ENCODE measurements around the gene HACD3. TPM values are rescaled to one million over a fixed set of nuclear protein-coding genes. Genes with fewer than 3 reads are reported as not detected.

The HACD3 gene
- total RNA-seq, 1 experiment from 2014 or later, result 87.2 TPM

DNA sequence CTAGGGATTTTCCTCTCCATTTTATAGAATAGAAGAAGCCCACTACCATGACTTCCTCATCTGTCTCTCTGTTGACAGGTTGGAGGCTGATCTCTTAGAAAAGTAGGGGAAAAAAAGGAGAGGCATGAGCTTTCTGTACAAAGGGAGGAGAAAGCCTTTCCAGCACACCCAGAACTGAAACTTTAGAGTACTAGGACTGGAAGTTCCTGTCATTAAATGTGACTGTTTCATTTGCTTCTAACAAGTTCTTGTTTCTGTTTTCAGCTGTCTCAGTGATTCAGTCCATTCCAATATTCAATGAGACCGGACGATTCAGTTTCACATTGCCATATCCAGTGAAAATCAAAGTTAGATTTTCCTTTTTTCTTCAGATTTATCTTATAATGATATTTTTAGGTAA, 41.7 kb downstream of the HACD3 start:
- H3K4me2 ChIP-seq (ENCODE audit: low read depth, low read length, poor library complexity, severe bottlenecking), result no peak overlapping the region
- 0 out of 2 replicates have a peak, but pooled peaks cover 2% of the 10 kb centered on the region for H3K79me2 ChIP-seq (ENCODE audit: low read length)
- H3K4me3 ChIP-seq (ENCODE audit: low read length), result no peak overlapping the region
- no peak for DNase-seq
- no peaks in the 10 kb centered on the region for H4K20me1 ChIP-seq (ENCODE audit: insufficient read depth, low read depth, low read length)
- H3K36me3 ChIP-seq (ENCODE audit: insufficient read depth, low read length), result peaks cover 64% of the 10 kb centered on the region
- H3K9ac ChIP-seq (ENCODE audit: low read length), result no peak overlapping the region
- H3K9me2 ChIP-seq (replicated peaks; ENCODE audit: insufficient read depth, low read length), result no peaks in the 10 kb centered on the region
- no peaks in the 10 kb centered on the region for H3K4me1 ChIP-seq (ENCODE audit: low read length)
- H3K27me3 ChIP-seq (ENCODE audit: low read length), result no peaks in the 10 kb centered on the region
- H2AFZ ChIP-seq (ENCODE audit: low read length), result no peak overlapping the region
- no peak overlapping the region for H3K27ac ChIP-seq (ENCODE audit: low read length)
- H3K9me3 ChIP-seq (ENCODE audit: low read length), result no peaks in the 10 kb centered on the region

DNA sequence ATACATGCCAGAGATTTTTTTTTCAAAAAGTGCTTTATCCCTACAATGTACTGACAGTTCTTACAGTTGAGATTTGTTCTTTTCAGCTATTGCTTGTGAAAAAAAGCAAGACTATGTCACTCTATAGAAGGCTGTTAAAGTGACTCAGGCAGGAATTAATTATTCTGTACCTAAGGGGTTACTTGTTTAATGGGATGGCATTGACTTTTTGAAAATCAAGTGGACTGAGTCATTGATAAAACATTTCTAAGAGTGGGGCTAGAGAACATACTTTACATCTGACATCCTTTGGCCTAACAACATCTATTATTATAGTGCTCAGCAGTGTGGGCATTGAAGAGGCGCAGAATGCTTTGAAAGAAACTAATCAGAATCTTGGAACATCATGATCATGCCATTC, 46.4 kb downstream of the HACD3 start:
- no peak overlapping the region for H2AFZ ChIP-seq (ENCODE audit: low read length)
- no peak overlapping the region for H3K27ac ChIP-seq (ENCODE audit: low read length)
- H3K79me2 ChIP-seq (ENCODE audit: low read length), result 0 out of 2 replicates have a peak, but pooled peaks cover 2% of the 10 kb centered on the region
- H3K36me3 ChIP-seq (ENCODE audit: insufficient read depth, low read length), result peaks cover 63% of the 10 kb centered on the region; the same call in 1 of the 2 replicates
- no peaks in the 10 kb centered on the region for H3K4me1 ChIP-seq (ENCODE audit: low read length)
- no peak overlapping the region for H3K4me2 ChIP-seq (ENCODE audit: low read depth, low read length, poor library complexity, severe bottlenecking)
- no peak overlapping the region for H3K9ac ChIP-seq (ENCODE audit: low read length)
- H4K20me1 ChIP-seq (ENCODE audit: insufficient read depth, low read depth, low read length), result no peaks in the 10 kb centered on the region
- H3K27me3 ChIP-seq (ENCODE audit: low read length), result no peaks in the 10 kb centered on the region
- H3K4me3 ChIP-seq (ENCODE audit: low read length), result no peak overlapping the region
- DNase-seq, result no peak
- no peaks in the 10 kb centered on the region for H3K9me3 ChIP-seq (ENCODE audit: low read length)
- no peaks in the 10 kb centered on the region for H3K9me2 ChIP-seq (replicated peaks; ENCODE audit: insufficient read depth, low read length)

DNA sequence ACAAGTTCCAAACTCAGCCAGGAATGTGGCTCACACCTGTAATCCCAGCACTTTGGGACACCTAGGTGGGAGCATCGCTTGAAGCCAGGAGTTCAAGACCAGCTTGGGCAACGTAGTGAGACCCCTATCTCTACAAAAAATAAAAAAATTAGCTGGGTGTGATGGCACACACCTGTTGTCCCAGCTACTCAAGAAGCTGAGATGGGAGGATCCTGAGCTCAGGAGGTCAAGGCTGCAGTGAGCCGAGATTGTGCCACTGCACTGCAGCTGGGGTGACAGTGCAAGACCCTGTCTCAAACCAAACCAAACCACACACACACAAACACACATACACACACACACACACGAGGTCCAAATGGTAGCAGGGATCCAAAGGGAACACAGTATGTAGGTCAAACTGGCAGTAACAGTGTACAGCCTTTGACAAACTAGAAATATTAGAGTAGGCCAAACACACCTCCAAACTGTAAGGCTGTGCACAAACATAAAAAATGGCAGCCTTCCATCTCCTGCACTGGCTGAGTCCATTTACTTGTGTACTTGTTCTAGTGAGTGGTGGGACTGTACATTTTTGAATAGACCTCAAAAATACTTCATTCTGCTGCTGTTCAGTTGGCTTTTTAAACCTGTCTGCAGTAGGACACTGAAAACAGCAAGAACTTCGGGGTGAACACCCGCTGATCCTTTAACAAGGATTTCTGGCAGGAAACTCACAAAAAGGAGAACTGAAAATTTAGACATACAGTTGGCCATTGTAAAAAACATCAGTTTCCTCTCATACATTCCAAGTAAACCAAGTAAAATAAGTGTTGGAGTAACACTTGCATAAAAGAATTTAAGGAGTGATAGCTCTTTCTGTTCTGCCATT, 47.1 kb downstream of the HACD3 start:
- no peaks in the 10 kb centered on the region for H3K4me1 ChIP-seq (ENCODE audit: low read length)
- H3K4me2 ChIP-seq (ENCODE audit: low read depth, low read length, poor library complexity, severe bottlenecking), result no peak overlapping the region
- no peaks in the 10 kb centered on the region for H3K27me3 ChIP-seq (ENCODE audit: low read length)
- no peaks in the 10 kb centered on the region for H3K9me3 ChIP-seq (ENCODE audit: low read length)
- H3K4me3 ChIP-seq (ENCODE audit: low read length), result no peak overlapping the region
- H3K9ac ChIP-seq (ENCODE audit: low read length), result no peak overlapping the region
- H4K20me1 ChIP-seq (ENCODE audit: insufficient read depth, low read depth, low read length), result no peaks in the 10 kb centered on the region
- DNase-seq, result no peak
- H3K79me2 ChIP-seq (ENCODE audit: low read length), result 0 out of 2 replicates have a peak, but pooled peaks cover 2% of the 10 kb centered on the region
- H3K27ac ChIP-seq (ENCODE audit: low read length), result no peak overlapping the region
- H2AFZ ChIP-seq (ENCODE audit: low read length), result no peak overlapping the region
- H3K9me2 ChIP-seq (replicated peaks; ENCODE audit: insufficient read depth, low read length), result no peaks in the 10 kb centered on the region
- peaks cover 56% of the 10 kb centered on the region; the same call in 1 of the 2 replicates for H3K36me3 ChIP-seq (ENCODE audit: insufficient read depth, low read length)

DNA sequence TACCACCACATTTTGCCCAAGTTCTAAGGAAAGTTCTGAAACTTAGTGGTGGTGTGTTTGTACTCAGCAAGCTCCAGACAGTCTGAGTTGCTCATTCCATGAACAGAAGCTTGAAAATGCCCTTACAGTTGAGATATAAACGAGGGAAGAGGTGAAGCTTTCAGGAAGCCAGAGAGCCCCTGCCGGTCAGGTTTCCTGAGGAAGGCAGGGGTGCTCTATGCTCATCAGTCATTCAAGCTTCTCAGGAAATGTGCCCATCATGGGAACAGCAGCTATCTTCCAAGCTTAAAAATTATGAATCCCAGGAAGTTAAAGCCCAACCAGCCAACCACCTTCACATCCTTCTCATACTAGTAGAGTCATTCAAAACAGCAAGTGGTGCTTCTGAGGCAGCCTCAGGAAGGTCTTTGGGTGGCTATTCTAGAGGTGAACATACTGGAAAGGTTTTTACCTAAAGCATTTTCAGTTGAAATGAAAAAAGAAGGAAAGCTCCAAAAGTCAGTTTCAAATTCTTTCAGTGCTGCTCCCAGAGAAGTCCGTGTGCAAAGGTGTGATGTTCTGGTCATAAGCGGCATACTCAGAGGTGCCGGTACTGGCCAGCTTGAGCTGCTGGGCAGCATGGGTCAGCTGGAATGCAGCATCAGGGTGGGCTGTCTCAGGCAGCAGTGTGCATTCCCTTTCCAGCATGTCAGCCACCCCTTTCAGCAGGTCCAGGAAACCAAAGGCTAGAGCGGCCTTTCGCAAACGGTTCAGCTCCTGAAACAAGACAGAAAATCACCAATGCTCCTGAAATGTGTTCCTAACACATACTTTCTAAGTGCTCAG, 48.9 kb downstream of the HACD3 start:
- H3K79me2 ChIP-seq (ENCODE audit: low read length), result 0 out of 2 replicates have a peak, but pooled peaks cover 2% of the 10 kb centered on the region
- no peak overlapping the region for H2AFZ ChIP-seq (ENCODE audit: low read length)
- no peak for DNase-seq
- peaks cover 59% of the 10 kb centered on the region for H3K36me3 ChIP-seq (ENCODE audit: insufficient read depth, low read length)
- H3K9ac ChIP-seq (ENCODE audit: low read length), result no peak overlapping the region
- no peaks in the 10 kb centered on the region for H3K9me2 ChIP-seq (replicated peaks; ENCODE audit: insufficient read depth, low read length)
- no peak overlapping the region for H3K27ac ChIP-seq (ENCODE audit: low read length)
- no peaks in the 10 kb centered on the region for H3K9me3 ChIP-seq (ENCODE audit: low read length)
- peaks cover 9% of the 10 kb centered on the region for H3K4me1 ChIP-seq (ENCODE audit: low read length)
- H4K20me1 ChIP-seq (ENCODE audit: insufficient read depth, low read depth, low read length), result no peaks in the 10 kb centered on the region
- no peak overlapping the region for H3K4me3 ChIP-seq (ENCODE audit: low read length)
- no peak overlapping the region for H3K4me2 ChIP-seq (ENCODE audit: low read depth, low read length, poor library complexity, severe bottlenecking)
- H3K27me3 ChIP-seq (ENCODE audit: low read length), result no peaks in the 10 kb centered on the region

DNA sequence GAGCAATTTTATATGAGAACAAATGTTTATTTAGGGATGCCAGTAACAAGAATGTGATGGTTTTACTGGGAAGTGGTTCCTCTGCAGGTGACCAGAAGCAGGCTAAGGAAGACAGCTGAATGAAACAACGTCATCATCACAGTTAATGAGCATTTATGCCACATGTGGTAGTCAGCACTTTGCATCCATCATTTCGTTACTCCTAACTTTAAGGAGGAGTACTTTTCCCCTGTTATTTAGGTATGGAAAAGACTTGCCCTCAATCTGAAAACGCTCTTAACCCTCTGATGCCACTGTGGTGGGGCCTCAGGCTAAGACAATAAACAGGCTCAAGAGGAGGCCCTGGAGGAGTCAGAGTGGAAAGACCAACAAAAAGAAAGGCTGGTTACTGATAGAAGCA, 49.5 kb downstream of the HACD3 start:
- H4K20me1 ChIP-seq (ENCODE audit: insufficient read depth, low read depth, low read length), result no peaks in the 10 kb centered on the region
- no peak overlapping the region for H3K4me2 ChIP-seq (ENCODE audit: low read depth, low read length, poor library complexity, severe bottlenecking)
- no peak overlapping the region for H2AFZ ChIP-seq (ENCODE audit: low read length)
- no peak overlapping the region for H3K4me3 ChIP-seq (ENCODE audit: low read length)
- no peak for DNase-seq
- H3K27ac ChIP-seq (ENCODE audit: low read length), result no peak overlapping the region
- peaks cover 15% of the 10 kb centered on the region for H3K4me1 ChIP-seq (ENCODE audit: low read length)
- peaks cover 61% of the 10 kb centered on the region for H3K36me3 ChIP-seq (ENCODE audit: insufficient read depth, low read length)
- no peaks in the 10 kb centered on the region for H3K9me3 ChIP-seq (ENCODE audit: low read length)
- no peaks in the 10 kb centered on the region for H3K9me2 ChIP-seq (replicated peaks; ENCODE audit: insufficient read depth, low read length)
- no peaks in the 10 kb centered on the region for H3K27me3 ChIP-seq (ENCODE audit: low read length)
- H3K79me2 ChIP-seq (ENCODE audit: low read length), result 0 out of 2 replicates have a peak, but pooled peaks cover 2% of the 10 kb centered on the region
- no peak overlapping the region for H3K9ac ChIP-seq (ENCODE audit: low read length)

DNA sequence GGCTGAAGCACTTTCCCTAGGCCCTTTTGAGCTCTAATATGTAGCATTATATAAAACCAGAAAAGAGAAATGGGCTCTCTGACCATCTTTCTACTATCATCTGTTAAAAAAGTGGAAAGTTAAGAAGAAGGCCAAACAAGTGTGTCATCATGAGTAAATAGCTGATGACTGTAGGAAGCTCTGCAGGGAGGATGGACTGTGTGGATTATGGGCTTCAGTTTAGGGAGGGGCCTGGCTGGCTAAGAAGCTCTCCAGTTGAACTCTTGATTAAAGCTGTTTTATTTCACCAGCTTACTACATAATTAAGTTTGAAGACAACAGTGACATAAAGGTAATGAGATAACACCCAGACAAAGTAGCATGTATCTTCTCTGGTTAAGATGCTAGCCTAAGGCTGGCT, 50.0 kb downstream of the HACD3 start:
- Histone ChIP-seq H3K4me3 (ENCODE audit: low read length) (no peak overlapping the region), H3K4me1 (ENCODE audit: low read length) (peaks cover 16% of the 10 kb centered on the region), H3K9me3 (ENCODE audit: low read length) (no peaks in the 10 kb centered on the region), H3K27ac (ENCODE audit: low read length) (no peak overlapping the region), H3K27me3 (ENCODE audit: low read length) (no peaks in the 10 kb centered on the region), H3K9me2 (replicated peaks; ENCODE audit: insufficient read depth, low read length) (no peaks in the 10 kb centered on the region), H3K4me2 (ENCODE audit: low read depth, low read length, poor library complexity, severe bottlenecking) (no peak overlapping the region), H3K79me2 (ENCODE audit: low read length) (0 out of 2 replicates have a peak, but pooled peaks cover 2% of the 10 kb centered on the region), H2AFZ (ENCODE audit: low read length) (no peak overlapping the region), H3K36me3 (ENCODE audit: insufficient read depth, low read length) (peaks cover 62% of the 10 kb centered on the region), H3K9ac (ENCODE audit: low read length) (no peak overlapping the region), H4K20me1 (ENCODE audit: insufficient read depth, low read depth, low read length) (no peaks in the 10 kb centered on the region)
- no peak for DNase-seq

DNA sequence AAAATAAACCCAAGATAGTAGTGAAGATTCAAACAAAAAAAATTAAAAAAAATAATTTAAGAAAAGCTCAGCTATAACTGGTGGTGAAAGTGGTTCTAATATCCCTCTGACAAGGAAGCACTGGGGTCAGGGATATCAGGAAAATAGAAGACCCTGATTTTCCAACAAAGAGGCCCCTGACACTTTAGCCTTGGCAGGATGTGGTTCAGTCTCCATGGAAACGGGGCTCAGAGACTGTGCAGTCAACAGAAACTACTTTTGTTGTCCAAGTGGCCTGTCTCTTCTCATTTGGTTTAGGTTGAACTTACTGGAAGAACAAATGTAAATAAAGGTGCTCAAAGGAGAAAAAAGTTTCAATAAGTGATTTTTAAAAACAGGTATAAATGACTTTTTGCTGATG, 53.4 kb downstream of the HACD3 start:
- Histone ChIP-seq H3K9me2 (replicated peaks; ENCODE audit: insufficient read depth, low read length) (no peaks in the 10 kb centered on the region), H3K9me3 (ENCODE audit: low read length) (no peaks in the 10 kb centered on the region), H3K9ac (ENCODE audit: low read length) (no peak overlapping the region), H4K20me1 (ENCODE audit: insufficient read depth, low read depth, low read length) (no peaks in the 10 kb centered on the region), H3K36me3 (ENCODE audit: insufficient read depth, low read length) (peaks cover 52% of the 10 kb centered on the region), H3K27ac (ENCODE audit: low read length) (peak overlapping the region; percentile 35), H3K4me1 (ENCODE audit: low read length) (peaks cover 16% of the 10 kb centered on the region), H3K27me3 (ENCODE audit: low read length) (no peaks in the 10 kb centered on the region), H3K4me2 (ENCODE audit: low read depth, low read length, poor library complexity, severe bottlenecking) (peak overlapping the region; percentile 24), H3K79me2 (ENCODE audit: low read length) (no peaks in the 10 kb centered on the region), H2AFZ (ENCODE audit: low read length) (no peak overlapping the region), H3K4me3 (ENCODE audit: low read length) (no peak overlapping the region)
- peak; percentile 71 for DNase-seq

DNA sequence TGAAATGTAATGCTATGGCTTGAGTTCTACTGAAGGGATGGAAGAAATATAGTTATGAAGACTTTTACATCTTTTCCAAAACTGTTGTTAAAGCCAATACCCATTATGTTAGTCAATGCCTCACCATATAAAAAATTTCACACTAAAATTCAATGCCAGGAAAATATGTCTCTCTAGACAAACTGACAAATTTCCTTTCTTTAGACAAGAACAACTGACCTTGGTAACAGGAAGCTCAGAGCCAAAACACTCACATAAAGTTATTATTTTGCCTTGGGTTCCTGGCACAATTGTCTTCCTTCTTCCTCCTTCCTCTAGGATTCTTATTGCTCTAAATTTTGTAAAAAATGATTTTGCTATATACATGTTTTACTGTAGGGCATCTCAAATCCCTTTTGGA, 54.0 kb downstream of the HACD3 start:
- Histone ChIP-seq H3K79me2 (ENCODE audit: low read length) (no peaks in the 10 kb centered on the region), H3K4me3 (ENCODE audit: low read length) (no peak overlapping the region), H3K9me2 (replicated peaks; ENCODE audit: insufficient read depth, low read length) (no peaks in the 10 kb centered on the region), H3K9me3 (ENCODE audit: low read length) (no peaks in the 10 kb centered on the region), H3K36me3 (ENCODE audit: insufficient read depth, low read length) (peaks cover 51% of the 10 kb centered on the region), H3K4me2 (ENCODE audit: low read depth, low read length, poor library complexity, severe bottlenecking) (peak overlapping the region; percentile 24), H3K4me1 (ENCODE audit: low read length) (peaks cover 16% of the 10 kb centered on the region), H4K20me1 (ENCODE audit: insufficient read depth, low read depth, low read length) (no peaks in the 10 kb centered on the region), H2AFZ (ENCODE audit: low read length) (no peak overlapping the region), H3K27ac (ENCODE audit: low read length) (peak overlapping the region; percentile 35; the same call in 1 of the 2 replicates), H3K9ac (ENCODE audit: low read length) (no peak overlapping the region), H3K27me3 (ENCODE audit: low read length) (no peaks in the 10 kb centered on the region)
- DNase-seq, result no peak

Measured in Karpas-422 (cell line).